ENCODE measurements around the gene UPK2. TPM values are rescaled to one million over a fixed set of nuclear protein-coding genes. Genes with fewer than 3 reads are reported as not detected.

Gene UPK2
- total RNA-seq, 1 donor from 2014 or later, result not detected

GRCh38 chr11:118996926-118997626 lies 41.0 kb downstream of the UPK2 start:
- H3K4me1 Mint-ChIP-seq, result peaks cover 35% of the 10 kb centered on the region
- no peak for DNase-seq (ENCODE audit: low read depth, low spot score)

GRCh38 chr11:118997627-118998387 lies 41.7 kb downstream of the UPK2 start, which contains the start of gene CENATAC:
CENATAC (plus strand) TSS chr11:118998138; CDS start chr11:118998198, 60 bp downstream.
- Mint-ChIP-seq H3K9me3 (no peaks in the 10 kb centered on the region), H3K4me3 (peak within 1 kb of the TSS; percentile 99), H3K4me1 (peaks cover 35% of the 10 kb centered on the region), H3K27me3 (ENCODE audit: low read depth) (no peaks in the 10 kb centered on the region), H3K36me3 (ENCODE audit: low read depth) (peaks cover 6% of the 10 kb centered on the region), H3K27ac (ENCODE audit: unreplicated experiment) (peak within 1 kb of the TSS; percentile 98)
- TF ChIP-seq CTCF (conservative IDR thresholded peaks at IDR 0.05), result no peak
- peak; percentile 96 for DNase-seq (ENCODE audit: low read depth, low spot score)

More at GRCh38 chr11:118996926-118997626, 41.0 kb downstream of the UPK2 start:
- Mint-ChIP-seq H3K36me3 (ENCODE audit: low read depth) (peaks cover 6% of the 10 kb centered on the region), H3K27ac (ENCODE audit: unreplicated experiment) (peak overlapping the region; percentile 94), H3K4me3 (peak overlapping the region; percentile 99), H3K27me3 (ENCODE audit: low read depth) (no peaks in the 10 kb centered on the region), H3K9me3 (no peaks in the 10 kb centered on the region)
- peak; percentile 53 for TF ChIP-seq CTCF (conservative IDR thresholded peaks at IDR 0.05)

GRCh38 chr11:118998388-118998717 lies 42.3 kb downstream of the UPK2 start:
- Mint-ChIP-seq H3K4me1 (peaks cover 35% of the 10 kb centered on the region), H3K27me3 (ENCODE audit: low read depth) (no peaks in the 10 kb centered on the region), H3K27ac (ENCODE audit: unreplicated experiment) (peak overlapping the region; percentile 63), H3K9me3 (no peaks in the 10 kb centered on the region), H3K4me3 (peak overlapping the region; percentile 99), H3K36me3 (ENCODE audit: low read depth) (peaks cover 8% of the 10 kb centered on the region)
- no peak for DNase-seq (ENCODE audit: low read depth, low spot score)
- no peak for TF ChIP-seq CTCF (conservative IDR thresholded peaks at IDR 0.05)

GRCh38 chr11:118998822-118999221 lies 42.7 kb downstream of the UPK2 start:
- Mint-ChIP-seq H3K27me3 (ENCODE audit: low read depth) (no peaks in the 10 kb centered on the region), H3K27ac (ENCODE audit: unreplicated experiment) (peak overlapping the region; percentile 63), H3K36me3 (ENCODE audit: low read depth) (peaks cover 6% of the 10 kb centered on the region), H3K4me3 (peak overlapping the region; percentile 99), H3K9me3 (no peaks in the 10 kb centered on the region), H3K4me1 (peaks cover 35% of the 10 kb centered on the region)
- no peak for DNase-seq (ENCODE audit: low read depth, low spot score)
- no peak for TF ChIP-seq CTCF (conservative IDR thresholded peaks at IDR 0.05)

- no peak for TF ChIP-seq CTCF (conservative IDR thresholded peaks at IDR 0.05)
- no peak overlapping the region for H3K27ac Mint-ChIP-seq (ENCODE audit: unreplicated experiment)
These were observed 44.8 kb downstream of the UPK2 start for GRCh38 chr11:119000906-119001305.

More at GRCh38 chr11:119000906-119001305, 44.8 kb downstream of the UPK2 start:
- H3K4me1 Mint-ChIP-seq, result peaks cover 35% of the 10 kb centered on the region
- H3K36me3 Mint-ChIP-seq (ENCODE audit: low read depth), result peaks cover 6% of the 10 kb centered on the region
- no peaks in the 10 kb centered on the region for H3K27me3 Mint-ChIP-seq (ENCODE audit: low read depth)
- no peak for DNase-seq (ENCODE audit: low read depth, low spot score)
- peak overlapping the region; percentile 59 for H3K4me3 Mint-ChIP-seq
- H3K9me3 Mint-ChIP-seq, result no peaks in the 10 kb centered on the region

All from neural crest cell (in vitro differentiated cells).